ENCODE results near the gene LHPP.

Gene LHPP

DNA sequence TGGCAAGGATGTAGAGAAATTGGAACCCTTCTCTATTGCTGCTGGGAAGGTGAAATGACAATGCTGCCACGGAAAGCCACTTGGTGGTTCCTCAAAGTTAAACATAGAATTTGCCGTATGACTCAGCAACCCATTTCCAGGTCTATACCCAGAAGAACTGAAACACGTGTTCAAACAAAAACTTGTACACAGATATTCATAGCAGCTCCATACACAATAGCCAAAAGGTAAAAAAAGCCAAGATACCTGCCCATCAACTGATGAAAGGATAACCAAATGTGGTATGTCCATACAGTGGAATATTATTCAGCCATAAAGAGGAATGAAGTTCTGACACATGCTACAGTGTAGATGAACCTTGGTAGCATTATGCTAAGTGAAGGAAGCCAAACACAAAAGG lies 39.1 kb downstream of the LHPP start:
- DNase-seq, result no peak

DNA sequence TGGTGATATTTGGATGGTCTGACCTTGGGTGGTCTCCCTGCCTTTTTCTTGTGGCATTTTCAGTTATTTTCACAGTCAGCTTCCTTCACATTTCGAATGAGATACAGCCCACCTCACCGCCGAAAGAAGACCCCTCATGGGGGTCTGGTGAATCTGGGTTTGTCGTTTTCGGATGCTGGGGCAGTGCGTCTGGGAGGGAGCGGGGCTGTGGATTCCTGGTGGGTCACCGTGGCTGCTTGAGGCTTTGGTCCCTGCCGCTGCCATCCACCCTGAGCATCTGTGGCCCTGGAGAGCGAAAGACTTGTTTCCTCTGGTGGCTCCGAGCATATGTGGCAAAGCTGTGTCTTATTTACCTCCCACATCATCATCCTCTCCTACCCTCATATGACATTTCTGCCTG lies 43.1 kb downstream of the LHPP start:
- DNase-seq, result no peak

- DNase-seq, result no peak
These were observed 43.7 kb downstream of the LHPP start for GRCh38 chr10:124505279-124505678.

GRCh38 chr10:124508070-124508667 lies 46.5 kb downstream of the LHPP start:
- DNase-seq, result no peak

GRCh38 chr10:124508907-124509454 lies 47.4 kb downstream of the LHPP start:
- DNase-seq, result no peak

DNA sequence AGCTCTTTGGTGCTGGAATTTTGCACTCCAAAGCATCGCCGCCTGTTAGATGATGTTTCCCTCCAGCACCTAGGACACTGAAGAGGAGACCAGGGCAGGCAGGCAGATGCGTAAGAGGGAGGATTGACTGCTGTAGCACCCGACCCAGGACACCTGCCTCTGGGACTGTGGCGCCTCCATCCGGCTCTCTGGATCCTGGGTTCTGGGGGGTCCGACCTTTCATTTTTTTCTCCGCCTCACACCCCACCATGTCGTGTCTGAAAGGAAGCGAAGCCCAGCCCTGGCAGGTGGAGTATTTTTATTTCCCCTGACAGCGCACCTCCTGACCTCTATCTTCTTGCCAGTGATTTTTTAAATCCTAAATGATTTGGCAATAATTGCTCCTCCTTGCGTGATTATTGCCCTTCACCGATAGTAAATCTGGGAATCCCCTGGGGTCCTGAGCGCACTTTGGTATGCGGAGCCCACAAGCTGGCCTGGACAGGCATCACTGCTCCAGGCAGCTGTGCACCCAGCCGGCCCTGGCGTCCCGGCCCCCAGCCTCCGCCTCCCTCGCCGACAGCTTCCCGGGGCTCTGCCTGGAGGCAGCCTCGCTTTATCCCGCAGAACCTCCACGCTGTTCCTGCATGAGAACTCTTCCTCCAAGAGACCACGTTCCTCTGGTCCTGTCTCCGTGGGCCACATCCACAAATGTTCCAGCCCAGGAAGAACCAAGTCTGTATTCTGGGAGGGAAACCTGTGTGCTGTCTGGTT lies 48.4 kb downstream of the LHPP start:
- DNase-seq, result no peak

GRCh38 chr10:124510759-124511158 lies 49.1 kb downstream of the LHPP start:
- no peak for DNase-seq

- DNase-seq, result no peak
These were observed 49.8 kb downstream of the LHPP start for GRCh38 chr10:124511205-124512039.

- DNase-seq, result no peak
These were observed 50.4 kb downstream of the LHPP start for GRCh38 chr10:124512040-124512428.

- DNase-seq, result no peak
These were observed 51.0 kb downstream of the LHPP start for GRCh38 chr10:124512600-124512999.

GRCh38 chr10:124515244-124515970 lies 53.8 kb downstream of the LHPP start:
- no peak for DNase-seq

DNA sequence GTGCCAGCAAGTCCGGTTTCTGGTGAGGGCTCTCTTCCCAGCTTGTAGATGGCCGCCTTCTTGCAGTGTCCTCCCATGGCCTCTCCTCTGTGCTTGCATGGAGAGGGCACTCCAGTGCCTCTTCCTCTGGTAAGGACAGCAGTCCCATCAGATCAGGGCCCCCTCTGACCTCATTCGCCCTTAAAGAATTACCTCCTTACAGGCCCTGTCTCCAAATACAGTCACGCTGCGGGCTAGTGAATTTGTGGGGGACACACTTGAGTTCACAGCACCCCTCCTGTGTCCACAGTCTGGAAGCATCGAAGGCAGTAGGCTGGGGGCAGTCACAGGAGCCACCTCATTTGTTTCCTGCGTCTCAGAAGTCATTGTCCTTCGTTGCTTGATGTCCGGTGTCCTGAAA lies 54.6 kb downstream of the LHPP start:
- DNase-seq, result no peak

DNA sequence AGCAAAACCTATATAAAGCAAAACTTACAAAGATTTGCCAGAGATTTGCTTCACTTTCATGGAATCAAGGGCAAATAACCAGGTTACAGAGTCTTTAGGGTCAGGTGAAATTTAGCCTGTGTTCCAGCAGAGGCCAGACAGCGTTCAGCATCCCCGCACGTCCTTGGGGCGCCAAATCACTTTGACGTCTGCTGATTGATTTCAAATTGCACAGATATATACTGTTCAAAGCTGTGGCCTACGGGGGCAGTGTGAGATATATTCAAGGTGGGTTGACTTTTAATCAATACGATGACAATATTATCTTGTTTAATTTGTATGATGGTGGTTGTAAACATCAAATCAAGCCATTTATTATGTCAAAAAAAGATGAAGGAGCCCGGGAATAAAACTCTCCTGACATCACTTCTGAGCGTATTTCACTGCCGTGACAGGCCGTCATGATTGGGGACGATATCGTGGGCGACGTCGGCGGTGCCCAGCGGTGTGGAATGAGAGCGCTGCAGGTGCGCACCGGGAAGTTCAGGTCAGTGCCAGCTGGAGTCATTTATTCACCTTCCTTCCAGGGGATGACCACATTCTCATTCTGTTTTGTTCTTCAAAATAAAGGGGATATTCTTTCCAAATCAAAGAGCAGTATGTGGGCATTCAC lies 55.2 kb downstream of the LHPP start:
- DNase-seq, result no peak

DNA sequence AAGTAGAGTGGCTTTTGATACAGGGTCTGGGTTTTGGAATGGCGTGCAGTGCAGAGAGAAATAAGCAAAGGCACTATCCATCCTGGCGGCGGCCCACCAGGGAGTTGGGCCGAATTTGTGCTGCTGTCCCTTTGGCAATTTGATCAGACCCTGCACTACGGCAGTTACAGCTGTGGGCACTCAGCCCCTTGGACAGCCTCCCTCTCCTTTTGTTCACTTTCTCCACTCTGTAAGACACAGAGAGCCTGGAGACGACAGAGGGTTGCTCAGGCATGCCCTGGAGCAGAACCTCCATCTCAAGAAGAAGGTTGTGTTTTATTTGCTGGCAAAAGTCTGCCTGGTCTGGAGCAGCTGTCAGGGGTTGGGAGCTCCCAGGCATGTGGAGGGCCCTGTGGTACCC lies 55.8 kb downstream of the LHPP start:
- DNase-seq, result no peak

DNA sequence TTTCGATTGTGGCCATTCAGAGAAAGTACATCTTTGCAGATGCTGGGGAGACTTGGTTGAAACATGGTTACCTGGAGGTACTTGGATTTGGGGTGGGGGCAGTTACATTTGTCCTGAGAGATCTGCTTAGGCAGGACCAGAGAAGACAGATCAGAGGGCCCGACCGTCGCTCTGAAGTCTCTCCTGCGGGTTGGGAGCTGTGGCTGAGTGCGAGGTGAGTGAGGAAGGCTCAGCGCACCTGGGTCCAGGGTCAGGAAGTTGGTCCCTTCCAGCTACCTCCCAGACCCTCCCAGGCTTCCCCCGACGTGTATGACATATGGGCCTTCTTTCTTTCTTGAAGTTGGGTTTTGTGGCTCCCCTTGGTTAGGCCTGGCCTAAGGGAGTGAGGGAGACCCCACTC lies 56.3 kb downstream of the LHPP start:
- no peak for DNase-seq

GRCh38 chr10:124518366-124518765 lies 56.7 kb downstream of the LHPP start:
- no peak for DNase-seq

GRCh38 chr10:124520558-124521428 lies 59.2 kb downstream of the LHPP start:
- no peak for DNase-seq

- no peak for DNase-seq
These were observed 59.8 kb downstream of the LHPP start for GRCh38 chr10:124521429-124521871.

DNA sequence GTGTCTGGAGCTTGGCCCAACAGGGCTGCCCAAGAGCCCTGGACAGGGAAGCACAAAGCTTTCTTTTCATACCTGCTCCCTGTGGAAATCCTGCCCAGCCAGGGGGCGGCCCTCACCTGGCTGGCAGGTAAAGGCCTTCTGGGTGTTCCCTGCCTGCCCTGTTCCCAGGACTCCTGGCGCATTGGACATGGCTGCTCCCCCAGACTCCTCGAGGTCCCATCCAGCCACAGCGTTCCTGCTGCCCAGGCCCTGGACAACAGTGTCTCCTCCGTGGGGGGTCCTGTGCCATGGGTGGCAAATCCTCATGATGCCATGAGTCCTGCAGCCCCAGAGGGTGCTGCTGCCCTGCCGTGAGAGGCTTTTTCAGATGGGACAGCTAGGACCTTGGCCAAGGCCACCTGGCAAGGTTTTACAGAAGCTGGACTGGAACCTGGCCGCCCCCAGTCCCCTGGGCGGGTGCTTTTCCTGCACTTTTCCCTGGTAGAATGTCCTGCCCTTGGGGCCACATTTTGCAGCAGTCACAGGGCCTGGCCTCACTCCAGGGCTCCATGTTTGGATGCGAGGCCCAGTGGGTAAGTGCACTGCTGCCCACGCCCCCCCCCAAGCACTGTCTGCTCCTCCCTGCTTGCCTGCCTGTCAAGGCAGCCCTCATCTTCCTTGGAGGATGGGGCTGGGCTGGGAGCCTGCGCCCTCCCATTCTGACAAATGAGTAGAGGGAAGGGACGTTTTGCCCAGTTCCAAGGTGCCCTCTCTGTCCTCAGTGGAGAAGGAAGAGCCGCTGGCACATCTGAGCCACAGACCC lies 60.7 kb downstream of the LHPP start:
- DNase-seq, result no peak
